MM.1S (cell line): Measurements from ENCODE around the gene TTR.

Experiments used
- CTCF ChIP-seq: fragments of 300-600 bp; sonication (generic); IDR thresholded peaks from 2 replicates; pipeline ENCODE4 v1.5.1; 2016; ENCODE audit warnings: antibody characterized with exemption, low read length, mixed read lengths
- EZH2 ChIP-seq: fragments of 300-600 bp; sonication (generic); optimal IDR thresholded peaks from 2 replicates; pipeline ENCODE3; 2017; ENCODE audit warnings: low read depth, mild to moderate bottlenecking, antibody characterized with exemption, low read length, mixed read lengths

- TF ChIP-seq CTCF (no peak), EZH2 (no peak)
These were observed 33.1 kb upstream of the TTR start for GRCh38 chr18:31558567-31558966.
